Stimulated activated CD8-positive, alpha-beta memory T cell treated with anti-CD3 and anti-CD28 coated beads, Interleukin-15, amount 100 ng/mL, for 4 hours (primary cell): ENCODE measurements around the gene PRSS3.
"Not testable (repeated sequence)": the region's sequence is repeated elsewhere in the genome, so short reads cannot be mapped to it uniquely, and the experiment has no call there.

Experiments
- DNase-seq, 2 donors: peaks; one replicate each; pipeline ENCODE4 v3.0.0-alpha.2; 2020; ENCODE audit warnings: low read depth in 2 of 2

PRSS3 gene

GRCh38 chr9:33817327-33818166 is 22.2 kb downstream of the PRSS3 start:
- DNase-seq = peak in 1 of 2 donors; percentile 15

- DNase-seq = no peak
Observed at GRCh38 chr9:33818167-33818846, 22.9 kb downstream of the PRSS3 start.

- no peak for DNase-seq
Observed at GRCh38 chr9:33818847-33819500, 23.6 kb downstream of the PRSS3 start.

- DNase-seq = no peak
Observed at GRCh38 chr9:33820231-33820745, 24.9 kb downstream of the PRSS3 start.

GRCh38 chr9:33823801-33824200 is 28.4 kb downstream of the PRSS3 start:
- DNase-seq = no peak

GRCh38 chr9:33827285-33827684 is 31.9 kb downstream of the PRSS3 start:
- DNase-seq = not testable (repeated sequence)

- not testable (repeated sequence) for DNase-seq
Observed at GRCh38 chr9:33829641-33830230, 34.4 kb downstream of the PRSS3 start.

GRCh38 chr9:33835625-33836260 is 40.4 kb downstream of the PRSS3 start:
- no peak for DNase-seq

- DNase-seq = not testable (repeated sequence)
Observed at GRCh38 chr9:33836261-33836660, 40.9 kb downstream of the PRSS3 start.

GRCh38 chr9:33837138-33837537 is 41.8 kb downstream of the PRSS3 start:
- no peak for DNase-seq

GRCh38 chr9:33840381-33840780 is 45.0 kb downstream of the PRSS3 start:
- DNase-seq = no peak

GRCh38 chr9:33843312-33843961 is 48.1 kb downstream of the PRSS3 start:
- DNase-seq = no peak

- DNase-seq = no peak
Observed at GRCh38 chr9:33846231-33846630, 50.9 kb downstream of the PRSS3 start.

GRCh38 chr9:33847894-33848205 is 52.5 kb downstream of the PRSS3 start:
- not testable (repeated sequence) for DNase-seq
